ENCODE results near the gene NLRC5.

Gene NLRC5

DNA sequence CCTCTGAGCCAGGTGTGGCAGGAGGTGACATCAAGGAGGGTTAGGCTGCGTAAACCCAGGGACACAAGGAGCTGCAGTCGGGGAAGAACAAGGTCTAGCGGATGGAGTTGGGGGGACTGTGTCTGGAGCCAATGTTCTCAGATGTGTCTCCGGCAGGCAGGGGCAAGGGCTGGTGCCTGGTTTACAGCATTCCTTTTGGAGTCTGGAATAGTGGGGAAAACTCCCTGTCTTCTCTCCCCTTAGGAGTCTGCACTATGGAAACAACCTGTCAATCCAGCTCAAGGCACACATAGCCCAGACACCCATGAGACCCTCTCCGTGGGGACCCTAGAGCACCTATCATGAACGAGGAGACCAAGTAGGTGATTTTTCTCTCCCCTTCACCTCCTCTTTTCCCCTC lies 27.5 kb downstream of the NLRC5 start:
- TF ChIP-seq CTCF (conservative IDR thresholded peaks at IDR 0.05), result no peak
- no peak overlapping the region for H3K27ac ChIP-seq

DNA sequence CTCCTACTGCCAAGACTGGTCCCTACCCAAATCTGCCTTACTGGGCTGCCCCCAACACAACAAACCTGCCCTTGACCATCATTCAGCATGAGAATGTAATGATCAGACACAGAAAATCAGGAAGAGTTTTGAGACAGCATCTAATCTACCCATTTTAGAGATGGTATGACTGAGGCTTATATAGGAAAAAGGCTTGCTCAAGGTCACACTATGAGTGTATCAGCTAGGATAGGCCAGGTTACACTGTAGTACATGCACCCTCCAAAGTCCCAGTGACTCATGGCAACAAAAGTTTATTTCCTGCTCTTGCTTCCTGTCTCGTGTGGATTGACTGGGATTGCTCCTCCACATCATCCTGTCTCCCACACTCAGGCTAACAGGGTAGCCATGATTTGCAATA lies 27.9 kb downstream of the NLRC5 start:
- no peak overlapping the region for H3K27ac ChIP-seq
- TF ChIP-seq CTCF (conservative IDR thresholded peaks at IDR 0.05), result no peak

- no peak for TF ChIP-seq CTCF (conservative IDR thresholded peaks at IDR 0.05)
- H3K27ac ChIP-seq, result no peak overlapping the region
Measured at GRCh38 chr16:57019746-57020145, 30.4 kb downstream of the NLRC5 start.

DNA sequence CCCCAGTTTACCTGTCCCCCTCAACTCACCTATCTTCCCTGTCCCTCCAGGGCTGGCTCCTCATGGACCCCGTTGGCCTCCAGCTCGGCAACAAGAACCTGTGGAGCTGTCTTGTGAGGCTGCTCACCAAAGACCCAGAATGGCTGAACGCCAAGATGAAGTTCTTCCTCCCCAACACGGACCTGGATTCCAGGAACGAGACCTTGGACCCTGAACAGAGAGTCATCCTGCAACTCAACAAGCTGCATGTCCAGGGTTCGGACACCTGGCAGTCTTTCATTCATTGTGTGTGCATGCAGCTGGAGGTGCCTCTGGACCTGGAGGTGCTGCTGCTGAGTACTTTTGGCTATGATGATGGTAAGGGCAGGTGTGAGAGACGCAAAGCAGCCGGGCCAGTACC lies 31.3 kb downstream of the NLRC5 start:
- no peak for TF ChIP-seq CTCF (conservative IDR thresholded peaks at IDR 0.05)
- H3K27ac ChIP-seq, result no peak overlapping the region

DNA sequence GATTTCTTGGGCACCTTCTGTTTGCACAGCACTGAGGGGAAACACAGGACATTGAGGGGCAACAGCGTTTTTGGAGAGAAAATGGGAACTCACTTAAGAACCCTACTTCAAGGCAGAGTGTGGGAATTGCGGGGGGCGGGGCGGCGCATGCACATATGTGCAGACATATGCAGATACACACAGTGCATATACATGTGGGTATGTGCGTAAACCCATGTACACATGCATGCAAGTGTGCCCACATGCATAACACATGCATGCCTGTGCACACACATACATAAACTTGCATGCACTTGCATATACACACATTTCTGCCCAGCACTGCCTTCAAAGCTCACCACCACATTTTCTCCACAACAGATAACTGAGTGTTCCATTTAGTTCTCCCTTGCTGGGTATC lies 32.4 kb downstream of the NLRC5 start:
- H3K27ac ChIP-seq, result no peak overlapping the region
- TF ChIP-seq CTCF (conservative IDR thresholded peaks at IDR 0.05), result no peak

DNA sequence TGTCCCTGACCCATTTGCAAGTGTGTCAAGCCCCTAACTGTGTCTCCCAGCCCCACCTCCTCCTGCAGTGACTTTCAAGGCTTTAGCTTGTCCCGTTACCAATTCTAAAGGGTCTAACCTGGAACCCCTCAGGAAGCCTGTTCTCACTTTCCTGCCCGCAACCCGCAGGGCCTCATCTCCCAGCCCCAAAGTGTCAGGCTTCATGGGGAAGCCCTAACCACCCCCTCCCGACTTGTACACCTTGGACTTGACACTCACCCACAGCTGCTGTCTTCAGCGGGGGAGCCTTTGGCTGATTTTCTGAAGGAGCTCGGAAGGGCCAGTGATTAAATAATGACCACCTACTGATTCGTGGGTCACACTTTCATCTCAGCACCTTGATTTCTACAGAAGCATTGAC lies 33.1 kb downstream of the NLRC5 start:
- no peak overlapping the region for H3K27ac ChIP-seq
- no peak for TF ChIP-seq CTCF (conservative IDR thresholded peaks at IDR 0.05)

DNA sequence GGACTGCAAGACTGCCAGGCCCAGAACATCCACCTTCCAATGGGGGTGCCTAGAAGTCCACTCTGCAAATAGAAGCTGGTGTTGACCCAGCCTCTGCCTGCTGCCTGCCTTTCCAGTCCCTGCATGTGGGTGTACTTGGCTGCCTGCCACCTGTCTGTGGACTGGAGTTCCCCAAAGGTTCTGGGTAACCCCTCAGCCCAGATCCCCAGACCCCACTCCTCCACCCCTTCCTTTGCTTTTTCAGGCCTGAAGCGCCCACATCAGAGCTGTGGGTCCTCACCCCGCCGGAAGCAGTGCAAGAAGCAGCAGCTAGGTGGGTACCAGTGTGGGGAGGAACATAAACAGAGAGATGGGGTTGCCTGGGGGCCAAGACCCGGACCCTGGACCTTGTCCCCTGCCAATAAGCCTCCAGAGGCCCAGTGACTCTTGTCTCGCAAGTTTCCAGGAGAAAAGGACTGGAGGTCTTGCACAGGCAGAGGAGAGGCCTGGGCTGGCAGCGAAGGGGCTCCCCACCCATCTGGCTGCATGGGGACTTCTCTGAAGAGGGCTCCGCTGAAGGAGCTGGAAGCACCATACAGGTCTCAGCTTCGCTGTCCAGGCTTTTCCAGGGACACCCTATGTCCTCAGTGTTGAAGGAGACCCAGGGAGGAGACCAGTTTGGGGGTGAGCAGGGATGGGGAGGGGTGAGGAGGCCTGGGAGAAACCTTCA lies 34.3 kb downstream of the NLRC5 start:
- H3K27ac ChIP-seq, result no peak overlapping the region
- no peak for TF ChIP-seq CTCF (conservative IDR thresholded peaks at IDR 0.05)
